K562 (cell line): ENCODE measurements around the gene STOML3. TPM values are rescaled to one million over a fixed set of nuclear protein-coding genes. Genes with fewer than 3 reads are reported as not detected.

ENCODE experiments used
- ATAC-seq: fragments of 200-7000 bp; cut with Tn5 transposase; 3 replicates; pipeline ENCODE4 v1.9.1; 2020; ENCODE audit warnings: moderate library complexity
- BruUV-seq: library from RNA; stranded (reverse); fragments of 400-500 nt; replicated peaks from 2 replicates; lab custom pipeline; 2021; lab: Mats Ljungman, UMichigan
- CTCF ChIA-PET: fragments of 300-600 bp; formaldehyde crosslinking; extraction: SDS; loops from one replicate; lab custom pipeline; 2021; ENCODE audit warnings: low intra/inter-chr PET ratio; lab: Yijun Ruan, JAX
- POLR2A ChIA-PET: fragments of 300-600, 350-650 bp; sonication (Branson Sonifier 250); formaldehyde crosslinking; extraction: SDS; loops from one replicate; lab custom pipeline; 2021; ENCODE audit warnings: antibody characterized with exemption, inconsistent platforms; lab: Yijun Ruan, JAX
- DNase-seq, 4 experiments: peaks; one replicate each; pipeline versions ENCODE4 v3.0.0 to v3.0.0-alpha.2; 2011 to 2018; ENCODE audit warnings: low spot score in 3 of 4, mixed read lengths in 3 of 4; ENCODE audit errors: extremely low read depth in 1 of 4
- FAIRE-seq: peaks from 2 replicates; lab custom pipeline; 2011; peaks lifted over from hg19 to GRCh38; lab: Jason Lieb, UNC
- H2AFZ ChIP-seq: 2 replicates; pipeline ENCODE4 v1.6.0; 2011; ENCODE audit warnings: low read depth, low read length, control low read depth, inconsistent platforms
- H3K27ac ChIP-seq: fragments of 200-600 bp; 3 replicates; pipeline ENCODE4 v1.8.0; 2011; ENCODE audit warnings: low read depth, mild to moderate bottlenecking, control low read depth, inconsistent platforms, low read length, moderate library complexity, mixed read lengths; ENCODE audit errors: extremely low read depth
- H3K27me3 ChIP-seq, 2 experiments: fragments of 300-600 bp in 1 of 2; 2 replicates in 1 of 2; 3 replicates in 1 of 2; pipeline versions ENCODE4 v1.6.0 to v1.8.0; 2011; ENCODE audit warnings: inconsistent platforms in 2 of 2, low read length in 2 of 2, mild to moderate bottlenecking in 1 of 2, mixed read lengths in 1 of 2, moderate library complexity in 1 of 2; ENCODE audit not compliant: control insufficient read depth in 2 of 2, insufficient read depth in 2 of 2
- H3K36me3 ChIP-seq: fragments of 300-600 bp; 3 replicates; pipeline ENCODE4 v1.8.0; 2011; ENCODE audit warnings: mild to moderate bottlenecking, low read length, inconsistent platforms; ENCODE audit not compliant: control insufficient read depth, insufficient read depth
- H3K4me1 ChIP-seq, 2 experiments: fragments of 200-600 bp in 1 of 2; replicated peaks in 1 of 2; 2 replicates in 1 of 2; 3 replicates in 1 of 2; pipeline versions ENCODE4 v1.5.1 to v1.8.0; 2011; ENCODE audit warnings: inconsistent platforms in 2 of 2, low read length in 2 of 2, mild to moderate bottlenecking in 1 of 2, mixed read lengths in 1 of 2, moderate library complexity in 1 of 2; ENCODE audit not compliant: control insufficient read depth in 2 of 2, insufficient read depth in 2 of 2
- H3K4me2 ChIP-seq: 2 replicates; pipeline ENCODE4 v1.6.1; 2011; ENCODE audit warnings: low read length, control low read depth, inconsistent platforms, mixed read lengths; ENCODE audit not compliant: insufficient read depth
- H3K4me3 ChIP-seq: fragments of 200-600 bp; sonication (generic), shearing (Covaris generic); 2 replicates; pipeline ENCODE4 v1.5.1; 2016; ENCODE audit warnings: control low read depth, inconsistent platforms
- H3K79me2 ChIP-seq: fragments of 200-600 bp; 3 replicates; pipeline ENCODE4 v1.8.0; 2011; ENCODE audit warnings: low read length, inconsistent platforms; ENCODE audit not compliant: control insufficient read depth, insufficient read depth
- H3K9ac ChIP-seq, 2 experiments: 2 replicates each; pipeline versions ENCODE4 v1.6.0 to v1.6.1; 2011; ENCODE audit warnings: low read depth in 2 of 2, low read length in 2 of 2, control low read depth in 1 of 2, inconsistent platforms in 1 of 2, mild to moderate bottlenecking in 1 of 2, mixed read lengths in 1 of 2; ENCODE audit not compliant: insufficient read depth in 1 of 2
- H3K9me1 ChIP-seq: one replicate; pipeline ENCODE4 v1.6.0; 2011; ENCODE audit warnings: inconsistent platforms, mild to moderate bottlenecking, low read length, moderate library complexity; ENCODE audit not compliant: control insufficient read depth, insufficient read depth
- H3K9me3 ChIP-seq: replicated peaks from 2 replicates; pipeline ENCODE4 v1.5.1; 2011; ENCODE audit warnings: low read depth, low read length, inconsistent platforms; ENCODE audit not compliant: control insufficient read depth, insufficient read depth
- H4K20me1 ChIP-seq: replicated peaks from 2 replicates; pipeline ENCODE4 v1.6.1; 2011; ENCODE audit warnings: low read length, inconsistent platforms, mixed read lengths; ENCODE audit not compliant: control insufficient read depth, insufficient read depth
- ARID3A ChIP-seq: IDR thresholded peaks from 2 replicates; pipeline ENCODE4 v1.6.1; 2012; ENCODE audit warnings: low read depth, low read length, improper control_type of control experiment, borderline replicate concordance
- CTBP1 ChIP-seq: fragments of 450-650 bp; IDR thresholded peaks from 2 replicates; pipeline ENCODE4 v1.6.1; 2016; ENCODE audit warnings: borderline replicate concordance
- JUN ChIP-seq, 2 experiments: sonication (generic) in 1 of 2; formaldehyde crosslinking in 1 of 2; IDR thresholded peaks; 2 replicates each; pipeline versions ENCODE4 v1.6.1 to v1.8.0; 2012 to 2022; ENCODE audit warnings: borderline replicate concordance in 2 of 2, mild to moderate bottlenecking in 2 of 2, improper control_type of control experiment in 1 of 2, low read depth in 1 of 2, low read length in 1 of 2, missing genetic modification reagents in 1 of 2
- ZNF174 ChIP-seq: fragments of 250-450 bp; sonication (Bioruptor Pico); IDR thresholded peaks from 2 replicates; pipeline ENCODE4 v1.4.0; 2020; ENCODE audit warnings: mild to moderate bottlenecking
- ZNF79 ChIP-seq: fragments of 250-450 bp; sonication (Bioruptor Pico); IDR thresholded peaks from 2 replicates; pipeline ENCODE4 v1.4.0; 2020; ENCODE audit warnings: low read depth, mild to moderate bottlenecking, moderate library complexity
- WGBS: fragments of 100-300 bp; shearing (Covaris generic); methylation state at CpG from one replicate; pipeline ENCODE4 v1.1.6; 2016; ENCODE audit warnings: low coverage, mixed read lengths; ENCODE audit not compliant: insufficient coverage; ENCODE audit errors: missing lambda C conversion rate; 5-methylcytosine and 5-hydroxymethylcytosine counted together
- in situ Hi-C: fragments of 300-500 bp; cut with MboI; formaldehyde crosslinking; loops from 4 replicates; pipeline ENCODE4 v1.15.0; 2018; ENCODE audit warnings: inconsistent platforms, mixed read lengths
- intact Hi-C: fragments of 100-400 bp; cut with micrococcal nuclease; formaldehyde crosslinking; loops from 2 replicates; pipeline ENCODE4 v1.14.2; 2022
- polyA plus RNA-seq, 8 experiments: library from polyadenylated mRNA; depleted of rRNA in 4 of 8; stranded (reverse) in 5 of 8; unstranded in 3 of 8; fragments of >200 nt; fragmentation: Nextera tagmentation in 2 of 8; fragmentation: Illumina TruSeq in 1 of 8; extraction: Ambion mirVana in 2 of 8; extraction: Trizol in 1 of 8; gene quantifications; 2 replicates each; pipeline versions ENCODE4 v1.2.1 to v1.2.3, GENCODE V29; 2011 to 2014; ENCODE audit warnings: inconsistent platforms in 1 of 8, missing spikeins in 1 of 8
- total RNA-seq, 7 experiments: library from RNA; depleted of rRNA in 6 of 7; stranded (reverse); fragments of >200 nt in 6 of 7; fragmentation: Illumina TruSeq in 2 of 7; extraction: Trizol in 2 of 7; gene quantifications; 2 replicates each; pipeline versions ENCODE4 v1.2.1 to v1.2.3, GENCODE V29; 2011 to 2021; ENCODE audit warnings: low replicate concordance in 1 of 7

The STOML3 gene
- total and polyA plus RNA-seq, 9 of the 15 experiments (the other 6 are each of a cell fraction or from before 2014, with no cell fraction given): 0.04 TPM; not detected in 8

GRCh38 chr13:39013462-39013861 lies 22.8 kb upstream of the STOML3 start:
- Histone ChIP-seq H3K9ac (no peak overlapping the region), H3K36me3 (peaks cover 80% of the 10 kb centered on the region), H3K4me2 (no peak overlapping the region), H3K27ac (no peak overlapping the region), H3K27me3 (no peaks in the 10 kb centered on the region), H3K79me2 (no peaks in the 10 kb centered on the region), H3K4me3 (no peak overlapping the region), H3K9me1 (no peaks in the 10 kb centered on the region), H2AFZ (no peak overlapping the region), H3K4me1 (no peaks in the 10 kb centered on the region), H3K9me3 (no peaks in the 10 kb centered on the region), H4K20me1 (no peaks in the 10 kb centered on the region)
- in situ Hi-C loops (no loop called here), intact Hi-C loops (no loop called here)
- BruUV-seq: no TSS peak
- CTCF ChIA-PET: no interaction called here
- WGBS: 100% methylated on average over 4 of the region's 5 CpGs
- POLR2A ChIA-PET: no interaction called here
- no peak for TF ChIP-seq ARID3A
- TF ChIP-seq ZNF174 (CRISPR knock-in tag): no peak
- no peak for TF ChIP-seq JUN (IDR thresholded peaks at IDR 0.05; ENCODE audit: borderline replicate concordance, low read depth, low read length)
- TF ChIP-seq JUN (CRISPR knock-in tag; IDR thresholded peaks at IDR 0.05; ENCODE audit: borderline replicate concordance): no peak
- TF ChIP-seq CTBP1: no peak
- no peak for TF ChIP-seq ZNF79 (CRISPR knock-in tag)
- no peak for ATAC-seq
- no peak for DNase-seq
- no peak for FAIRE-seq
